Stimulated activated CD4-positive, alpha-beta T cell treated with anti-CD3 and anti-CD28 coated beads, TNF-alpha, amount 100 ng/mL, for 24 hours (primary cell): ENCODE data around the gene HPGD.

Experiments used
- DNase-seq, 3 experiments: peaks; one replicate each; pipeline ENCODE4 v3.0.0-alpha.2; 2020; ENCODE audit warnings: low read depth in 3 of 3

Gene HPGD

GRCh38 chr4:174522183-174523024, at the start of gene HPGD:
HPGD (minus strand) TSS chr4:174522488; CDS start chr4:174522451, 37 bp downstream.
- DNase-seq, result peak in 1 of 3 experiments; percentile 46

GRCh38 chr4:174564529-174564928, 42.2 kb upstream of the HPGD start:
- DNase-seq, result no peak

GRCh38 chr4:174563399-174563798, 41.1 kb upstream of the HPGD start:
- DNase-seq, result no peak

GRCh38 chr4:174561560-174561959, 39.3 kb upstream of the HPGD start:
- DNase-seq, result no peak

- DNase-seq, result no peak
Observed at GRCh38 chr4:174559894-174560293, 37.6 kb upstream of the HPGD start.

GRCh38 chr4:174555789-174556630, 33.7 kb upstream of the HPGD start:
- no peak for DNase-seq

- DNase-seq, result no peak
Observed at GRCh38 chr4:174554231-174554728, 32.0 kb upstream of the HPGD start.

GRCh38 chr4:174553828-174554227, 31.5 kb upstream of the HPGD start:
- DNase-seq, result no peak

GRCh38 chr4:174553031-174553430, 30.7 kb upstream of the HPGD start:
- no peak for DNase-seq

GRCh38 chr4:174550541-174550940, 28.3 kb upstream of the HPGD start:
- DNase-seq, result no peak

- DNase-seq, result no peak
Observed at GRCh38 chr4:174549721-174550120, 27.4 kb upstream of the HPGD start.

GRCh38 chr4:174545268-174545667, 23.0 kb upstream of the HPGD start:
- DNase-seq, result no peak

GRCh38 chr4:174544496-174544895, 22.2 kb upstream of the HPGD start:
- DNase-seq, result no peak

GRCh38 chr4:174540175-174540574, 17.9 kb upstream of the HPGD start:
- DNase-seq, result no peak

GRCh38 chr4:174539571-174539970, 17.3 kb upstream of the HPGD start:
- no peak for DNase-seq

GRCh38 chr4:174538876-174539250, 16.6 kb upstream of the HPGD start:
- no peak for DNase-seq

- DNase-seq, result no peak
Observed at GRCh38 chr4:174538123-174538875, 16.0 kb upstream of the HPGD start.

GRCh38 chr4:174537634-174538033, 15.3 kb upstream of the HPGD start:
- no peak for DNase-seq

- no peak for DNase-seq
Observed at GRCh38 chr4:174534461-174534860, 12.2 kb upstream of the HPGD start.

- no peak for DNase-seq
Observed at GRCh38 chr4:174532445-174532844, 10.2 kb upstream of the HPGD start.

GRCh38 chr4:174531486-174531885, 9.2 kb upstream of the HPGD start:
- DNase-seq, result no peak

- DNase-seq, result no peak
Observed at GRCh38 chr4:174528226-174528625, 5.9 kb upstream of the HPGD start.
